OCI-LY7 (cell line): ENCODE measurements around the gene PLEKHH1.

Experiments
- EZH2phosphoT487 ChIP-seq: fragments of 200-600 bp; sonication (generic); IDR thresholded peaks from 2 replicates; pipeline ENCODE4 v1.6.1; 2018; ENCODE audit warnings: low read depth, borderline replicate concordance, mild to moderate bottlenecking, mixed run types, antibody characterized with exemption, low read length, moderate library complexity, mixed read lengths
- TF ChIP-seq, protein P1 (sequence below): fragments of 200-600 bp; sonication (generic); conservative IDR thresholded peaks from 2 replicates; pipeline ENCODE4 v1.5.1; 2014; ENCODE audit warnings: mild to moderate bottlenecking, antibody characterized with exemption, low read length, moderate library complexity, mixed read lengths

DNA sequence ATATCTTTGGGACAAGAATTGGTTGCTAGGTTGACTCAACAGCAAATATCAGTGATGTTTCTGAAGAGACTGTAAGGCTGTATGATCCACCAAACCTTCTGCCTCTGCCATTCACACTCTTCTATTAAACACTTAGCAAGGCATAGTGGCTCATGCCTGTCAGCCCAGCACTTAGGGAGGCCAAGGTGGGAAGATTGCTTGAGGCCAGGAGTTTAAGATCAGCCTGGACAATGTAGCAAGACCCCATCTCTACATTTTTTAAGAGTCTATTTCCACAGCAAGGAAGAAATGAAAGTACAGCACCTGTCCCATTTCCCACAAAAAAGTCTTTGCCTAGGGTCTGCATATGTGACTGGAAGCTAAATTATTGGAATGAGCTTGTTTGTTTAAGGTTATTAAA lies 94.4 kb downstream of the PLEKHH1 start:
- TF ChIP-seq, protein P1, sequence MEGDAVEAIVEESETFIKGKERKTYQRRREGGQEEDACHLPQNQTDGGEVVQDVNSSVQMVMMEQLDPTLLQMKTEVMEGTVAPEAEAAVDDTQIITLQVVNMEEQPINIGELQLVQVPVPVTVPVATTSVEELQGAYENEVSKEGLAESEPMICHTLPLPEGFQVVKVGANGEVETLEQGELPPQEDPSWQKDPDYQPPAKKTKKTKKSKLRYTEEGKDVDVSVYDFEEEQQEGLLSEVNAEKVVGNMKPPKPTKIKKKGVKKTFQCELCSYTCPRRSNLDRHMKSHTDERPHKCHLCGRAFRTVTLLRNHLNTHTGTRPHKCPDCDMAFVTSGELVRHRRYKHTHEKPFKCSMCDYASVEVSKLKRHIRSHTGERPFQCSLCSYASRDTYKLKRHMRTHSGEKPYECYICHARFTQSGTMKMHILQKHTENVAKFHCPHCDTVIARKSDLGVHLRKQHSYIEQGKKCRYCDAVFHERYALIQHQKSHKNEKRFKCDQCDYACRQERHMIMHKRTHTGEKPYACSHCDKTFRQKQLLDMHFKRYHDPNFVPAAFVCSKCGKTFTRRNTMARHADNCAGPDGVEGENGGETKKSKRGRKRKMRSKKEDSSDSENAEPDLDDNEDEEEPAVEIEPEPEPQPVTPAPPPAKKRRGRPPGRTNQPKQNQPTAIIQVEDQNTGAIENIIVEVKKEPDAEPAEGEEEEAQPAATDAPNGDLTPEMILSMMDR, result no peak
- TF ChIP-seq EZH2phosphoT487, result no peak
